22Rv1 (cell line): ENCODE measurements around the gene LCN6.
A peak's percentile ranks its signal among the peaks of the same experiment; 100 is the strongest.

Experiments
- ZFX ChIP-seq: fragments of 450-650 bp; IDR thresholded peaks from 2 replicates; pipeline ENCODE4 v1.6.1; 2017; ENCODE audit warnings: antibody characterized with exemption, borderline replicate concordance
- TF ChIP-seq, protein P1 (sequence below): fragments of 450-650 bp; IDR thresholded peaks from 2 replicates; pipeline ENCODE4 v1.5.1; 2017; ENCODE audit warnings: mild to moderate bottlenecking

DNA sequence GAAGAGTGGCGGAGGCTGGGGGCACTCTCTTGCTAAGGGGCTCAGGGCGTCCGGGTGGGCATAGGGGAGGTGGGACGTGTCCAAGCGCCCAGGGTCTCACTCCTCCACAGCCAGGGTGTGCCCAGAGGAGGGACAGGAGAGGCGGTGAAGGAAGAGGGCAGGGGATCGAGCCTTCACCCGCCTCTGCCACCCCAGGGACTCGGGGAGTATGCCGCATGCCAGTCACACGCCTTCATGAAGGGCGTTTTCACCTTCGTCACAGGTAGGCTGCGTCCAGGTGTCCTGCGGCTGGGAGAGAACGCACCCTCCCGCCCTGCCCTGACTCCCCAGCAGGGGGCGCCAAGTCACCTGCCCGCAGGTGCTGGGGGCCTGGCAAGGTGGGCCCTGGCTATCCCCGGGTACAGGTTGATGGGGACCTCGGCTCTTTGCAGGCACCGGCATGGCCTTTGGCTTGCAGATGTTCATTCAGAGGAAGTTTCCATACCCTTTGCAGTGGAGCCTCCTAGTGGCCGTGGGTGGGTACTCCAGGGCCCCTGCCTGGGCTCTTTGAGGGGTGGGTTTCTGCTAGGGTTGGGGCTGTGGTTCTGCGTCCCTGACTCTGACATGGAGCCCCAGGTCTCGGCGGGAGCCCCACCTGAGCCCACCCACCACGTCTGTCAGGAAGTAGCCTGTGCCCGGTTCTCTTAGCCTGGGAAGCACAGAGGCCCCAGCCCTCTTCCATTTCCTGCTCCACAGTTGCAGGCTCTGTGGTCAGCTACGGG lies 43.4 kb upstream of the LCN6 start:
- TF ChIP-seq, protein P1, sequence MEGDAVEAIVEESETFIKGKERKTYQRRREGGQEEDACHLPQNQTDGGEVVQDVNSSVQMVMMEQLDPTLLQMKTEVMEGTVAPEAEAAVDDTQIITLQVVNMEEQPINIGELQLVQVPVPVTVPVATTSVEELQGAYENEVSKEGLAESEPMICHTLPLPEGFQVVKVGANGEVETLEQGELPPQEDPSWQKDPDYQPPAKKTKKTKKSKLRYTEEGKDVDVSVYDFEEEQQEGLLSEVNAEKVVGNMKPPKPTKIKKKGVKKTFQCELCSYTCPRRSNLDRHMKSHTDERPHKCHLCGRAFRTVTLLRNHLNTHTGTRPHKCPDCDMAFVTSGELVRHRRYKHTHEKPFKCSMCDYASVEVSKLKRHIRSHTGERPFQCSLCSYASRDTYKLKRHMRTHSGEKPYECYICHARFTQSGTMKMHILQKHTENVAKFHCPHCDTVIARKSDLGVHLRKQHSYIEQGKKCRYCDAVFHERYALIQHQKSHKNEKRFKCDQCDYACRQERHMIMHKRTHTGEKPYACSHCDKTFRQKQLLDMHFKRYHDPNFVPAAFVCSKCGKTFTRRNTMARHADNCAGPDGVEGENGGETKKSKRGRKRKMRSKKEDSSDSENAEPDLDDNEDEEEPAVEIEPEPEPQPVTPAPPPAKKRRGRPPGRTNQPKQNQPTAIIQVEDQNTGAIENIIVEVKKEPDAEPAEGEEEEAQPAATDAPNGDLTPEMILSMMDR = peak; percentile 100
- TF ChIP-seq ZFX = no peak
